MM.1S (cell line): ENCODE data around the gene NBDY.

Source experiments
- EZH2 ChIP-seq: fragments of 300-600 bp; sonication (generic); optimal IDR thresholded peaks from 2 replicates; pipeline ENCODE3; 2017; ENCODE audit warnings: low read depth, mild to moderate bottlenecking, antibody characterized with exemption, low read length, mixed read lengths
- TF ChIP-seq, protein P1 (sequence below): fragments of 300-600 bp; sonication (generic); IDR thresholded peaks from 2 replicates; pipeline ENCODE4 v1.5.1; 2016; ENCODE audit warnings: antibody characterized with exemption, low read length, mixed read lengths

DNA sequence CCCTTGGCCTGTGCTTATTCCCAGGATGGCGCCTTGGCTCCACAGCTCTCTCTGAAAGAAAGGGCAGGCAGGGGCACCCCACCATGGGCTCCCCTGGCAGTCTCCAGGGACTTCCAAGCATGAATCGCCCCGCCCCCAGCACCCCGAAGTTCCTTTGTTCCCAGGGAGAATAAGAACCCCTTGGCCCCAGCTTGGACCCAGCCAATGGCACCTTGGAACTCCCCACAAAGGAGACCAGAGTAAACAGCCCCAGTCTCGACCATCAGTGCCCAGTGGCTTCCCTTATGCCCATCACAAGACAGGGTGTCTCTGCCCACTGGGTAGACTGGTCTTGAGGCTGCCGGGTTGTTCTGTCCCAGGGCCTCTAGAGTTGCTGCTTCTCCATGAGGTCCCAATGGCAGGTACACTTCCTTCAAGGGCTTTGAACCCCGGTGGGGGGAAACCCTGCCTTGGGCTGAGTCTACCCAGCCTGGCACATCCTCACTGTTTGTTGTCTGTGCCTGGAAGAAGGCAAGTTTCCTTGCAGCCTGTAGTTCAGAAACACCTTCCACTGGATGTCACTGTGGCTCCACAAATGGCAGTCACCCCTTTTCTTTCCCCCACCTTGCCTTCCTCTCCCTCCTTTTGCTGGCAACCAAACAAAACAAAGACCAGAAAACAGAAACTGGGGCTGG lies 30.8 kb downstream of the NBDY start:
- TF ChIP-seq, protein P1, sequence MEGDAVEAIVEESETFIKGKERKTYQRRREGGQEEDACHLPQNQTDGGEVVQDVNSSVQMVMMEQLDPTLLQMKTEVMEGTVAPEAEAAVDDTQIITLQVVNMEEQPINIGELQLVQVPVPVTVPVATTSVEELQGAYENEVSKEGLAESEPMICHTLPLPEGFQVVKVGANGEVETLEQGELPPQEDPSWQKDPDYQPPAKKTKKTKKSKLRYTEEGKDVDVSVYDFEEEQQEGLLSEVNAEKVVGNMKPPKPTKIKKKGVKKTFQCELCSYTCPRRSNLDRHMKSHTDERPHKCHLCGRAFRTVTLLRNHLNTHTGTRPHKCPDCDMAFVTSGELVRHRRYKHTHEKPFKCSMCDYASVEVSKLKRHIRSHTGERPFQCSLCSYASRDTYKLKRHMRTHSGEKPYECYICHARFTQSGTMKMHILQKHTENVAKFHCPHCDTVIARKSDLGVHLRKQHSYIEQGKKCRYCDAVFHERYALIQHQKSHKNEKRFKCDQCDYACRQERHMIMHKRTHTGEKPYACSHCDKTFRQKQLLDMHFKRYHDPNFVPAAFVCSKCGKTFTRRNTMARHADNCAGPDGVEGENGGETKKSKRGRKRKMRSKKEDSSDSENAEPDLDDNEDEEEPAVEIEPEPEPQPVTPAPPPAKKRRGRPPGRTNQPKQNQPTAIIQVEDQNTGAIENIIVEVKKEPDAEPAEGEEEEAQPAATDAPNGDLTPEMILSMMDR, result no peak
- TF ChIP-seq EZH2, result no peak
